Activated gamma-delta T cell treated with Interleukin-2 at 50 U/mL for 16 hours (primary cell): ENCODE results near the gene ZNF750.

ENCODE experiments used
- DNase-seq: peaks from one replicate; pipeline ENCODE4 v3.0.0-alpha.2; 2020

Gene ZNF750

DNA sequence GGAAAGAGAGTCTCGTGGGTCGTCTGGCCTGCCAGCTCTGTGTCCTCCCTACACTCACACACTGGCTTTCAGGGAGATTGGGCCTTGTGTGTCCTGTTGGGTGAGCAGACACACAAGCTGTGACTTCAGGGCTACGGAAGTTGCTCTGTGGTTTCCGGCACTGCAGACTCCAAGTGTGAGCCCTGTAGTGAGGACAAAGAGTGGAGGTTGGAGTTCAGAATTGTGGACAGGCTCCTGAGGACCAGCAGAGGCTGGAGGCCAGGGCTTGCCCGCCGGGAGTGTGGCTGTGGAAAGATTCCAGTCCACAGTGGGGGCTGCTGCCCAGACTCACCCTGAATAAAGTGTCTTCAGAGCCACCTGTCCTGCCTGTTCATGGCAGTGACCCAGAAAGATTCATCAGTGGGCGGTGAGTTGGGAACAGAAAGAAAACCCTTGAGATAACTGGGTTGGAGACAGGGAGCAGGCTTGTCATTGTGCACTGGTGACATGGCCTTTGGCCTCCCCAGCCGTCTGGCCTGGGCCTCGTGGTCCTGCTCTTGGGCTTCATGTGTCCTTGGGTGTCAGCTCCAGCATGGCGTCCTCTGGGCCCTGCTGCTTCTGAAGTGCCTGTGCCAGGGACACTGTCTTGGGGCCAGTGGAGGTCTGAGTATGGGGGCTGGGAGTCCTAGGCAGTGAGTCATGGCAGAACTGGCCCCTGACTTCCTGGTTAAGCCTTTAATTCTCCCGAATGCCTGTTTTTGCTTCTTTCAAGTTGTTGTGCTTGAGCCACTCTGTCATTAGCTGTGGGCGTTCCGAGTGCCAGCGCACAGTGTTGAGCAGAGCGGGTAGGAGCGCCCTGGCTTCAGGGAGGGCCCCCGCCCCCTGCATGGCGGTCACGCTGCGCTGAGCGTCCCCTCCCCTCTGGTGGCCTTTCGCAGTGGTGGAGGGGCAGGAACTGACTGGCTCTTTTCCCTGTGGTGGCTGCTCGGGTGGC, 19.9 kb upstream of the ZNF750 start:
- DNase-seq: peak; percentile 59

- DNase-seq: peak; percentile 32
These were observed 18.7 kb upstream of the ZNF750 start for GRCh38 chr17:82858376-82859126.

DNA sequence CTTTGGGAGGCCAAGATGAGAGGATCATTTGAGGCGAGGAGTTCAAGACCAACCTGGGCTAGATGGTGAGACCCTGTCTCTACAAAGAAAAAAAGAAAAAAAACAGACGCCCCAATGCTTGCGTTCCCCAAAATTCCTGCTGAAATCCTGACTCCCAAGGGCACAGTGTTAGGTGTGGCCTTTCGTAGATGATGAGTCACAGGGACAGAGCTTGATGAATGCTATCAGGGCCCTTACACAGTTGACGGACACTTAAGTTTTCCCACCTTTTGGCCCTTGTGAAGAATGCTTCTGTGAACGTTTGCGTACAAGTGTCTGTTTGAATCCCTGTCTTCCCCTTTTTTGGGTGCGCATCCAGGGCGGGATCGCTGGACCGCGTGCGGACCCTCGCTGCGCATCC, 16.5 kb upstream of the ZNF750 start:
- DNase-seq: no peak

DNA sequence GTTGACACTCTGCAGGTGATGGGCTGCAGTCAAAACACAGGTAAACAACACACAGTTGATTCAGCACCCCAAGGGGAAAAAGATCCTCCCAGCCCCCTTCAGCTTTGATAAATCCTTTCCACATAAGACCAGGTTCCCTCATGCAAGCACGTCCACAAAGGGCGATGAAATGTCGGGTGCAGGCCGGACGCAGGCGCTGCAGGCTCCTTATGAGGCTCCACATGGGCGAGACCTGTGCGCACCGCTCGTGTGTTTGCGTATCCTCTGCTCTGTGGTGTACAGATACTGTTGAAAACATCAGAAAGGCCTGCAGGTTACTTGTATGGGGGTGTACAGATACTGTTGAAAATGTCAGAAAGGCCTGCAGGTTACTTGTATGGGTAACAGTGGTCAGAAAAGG, 14.4 kb upstream of the ZNF750 start:
- no peak for DNase-seq

DNA sequence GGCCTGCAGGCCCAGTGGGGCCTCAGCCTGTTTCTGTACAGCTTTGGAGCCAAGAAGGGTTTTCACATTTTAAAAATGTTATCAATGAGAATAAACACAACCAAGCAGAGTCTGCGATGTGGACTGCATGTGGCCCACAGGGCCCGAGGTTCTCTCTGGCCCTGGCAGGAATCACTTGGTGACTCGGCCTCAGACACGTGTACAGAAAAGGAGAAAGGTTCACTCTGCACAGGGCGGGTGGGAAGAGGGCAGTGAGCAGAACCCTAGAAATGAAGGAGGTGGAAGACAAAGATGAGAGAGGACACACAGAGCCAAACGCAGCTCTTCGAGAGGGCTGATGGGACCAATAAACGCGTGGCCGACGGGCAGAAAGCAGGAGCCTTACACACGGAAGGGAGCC, 11.6 kb upstream of the ZNF750 start:
- no peak for DNase-seq

- no peak for DNase-seq
These were observed 9.5 kb upstream of the ZNF750 start for GRCh38 chr17:82849076-82849945.

- DNase-seq: peak; percentile 43
These were observed 8.3 kb upstream of the ZNF750 start for GRCh38 chr17:82848022-82848592.

DNA sequence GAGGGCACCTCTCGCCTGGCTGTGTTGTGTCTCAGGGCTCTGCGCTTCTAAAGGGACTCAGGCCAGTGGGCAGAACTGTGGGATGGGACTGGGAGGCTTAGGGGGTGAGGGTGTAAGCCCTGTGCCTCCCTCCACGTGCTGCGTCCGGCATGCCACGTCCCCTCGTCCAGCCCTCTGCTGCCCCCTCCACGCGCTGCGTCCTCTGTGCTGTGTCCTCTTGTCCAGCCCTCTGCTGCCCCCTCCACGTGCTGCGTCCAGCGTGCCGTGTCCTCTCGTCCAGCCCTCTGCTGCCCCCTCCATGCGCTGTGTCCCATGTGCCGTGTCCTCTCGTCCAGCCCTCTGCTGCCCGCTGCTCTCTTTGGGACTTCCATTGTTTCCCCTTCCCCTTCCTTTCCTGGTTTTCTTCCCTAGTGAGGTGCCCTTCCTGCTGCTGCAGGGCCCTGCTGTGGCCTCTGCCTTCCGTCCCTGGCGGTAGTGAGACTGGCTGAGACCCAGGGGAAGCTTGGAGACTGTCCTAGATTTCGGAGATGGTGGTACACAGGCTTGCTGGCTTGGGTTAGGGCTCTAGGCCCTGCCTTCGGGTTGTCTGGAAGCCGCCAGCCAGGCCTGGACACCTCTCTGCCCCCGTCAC, 6.4 kb upstream of the ZNF750 start:
- no peak for DNase-seq

DNA sequence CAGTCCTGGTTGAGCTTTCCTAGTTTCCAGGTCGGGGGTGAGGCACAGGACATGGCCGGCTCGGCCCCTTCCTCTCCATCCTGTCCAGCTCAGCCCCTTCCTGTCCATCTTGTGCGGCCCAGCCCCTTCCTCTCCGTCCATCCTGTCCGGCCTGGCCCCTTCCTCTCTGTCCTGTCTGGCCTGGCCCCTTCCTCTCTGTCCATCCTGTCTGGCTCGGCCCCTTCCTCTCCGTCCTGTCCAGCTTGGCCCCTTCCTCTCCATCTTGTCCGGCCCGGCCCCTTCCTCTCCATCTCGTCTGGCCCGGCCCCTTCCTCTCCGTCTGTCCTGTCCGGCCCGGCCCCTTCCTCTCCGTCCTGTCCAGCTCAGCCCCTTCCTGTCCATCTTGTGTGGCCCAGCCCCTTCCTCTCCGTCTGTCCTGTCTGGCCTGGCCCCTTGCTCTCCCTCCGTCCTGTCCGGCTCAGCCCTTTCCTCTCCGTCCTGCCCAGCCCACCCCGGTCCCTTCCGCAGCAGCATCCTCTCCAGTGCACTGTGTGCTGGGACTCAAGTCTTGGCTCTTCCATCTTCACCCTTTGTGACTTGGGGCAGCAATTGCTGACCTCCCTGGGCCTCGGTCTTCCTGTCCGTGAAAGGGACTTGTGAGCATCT, 5.5 kb upstream of the ZNF750 start:
- DNase-seq: no peak

DNA sequence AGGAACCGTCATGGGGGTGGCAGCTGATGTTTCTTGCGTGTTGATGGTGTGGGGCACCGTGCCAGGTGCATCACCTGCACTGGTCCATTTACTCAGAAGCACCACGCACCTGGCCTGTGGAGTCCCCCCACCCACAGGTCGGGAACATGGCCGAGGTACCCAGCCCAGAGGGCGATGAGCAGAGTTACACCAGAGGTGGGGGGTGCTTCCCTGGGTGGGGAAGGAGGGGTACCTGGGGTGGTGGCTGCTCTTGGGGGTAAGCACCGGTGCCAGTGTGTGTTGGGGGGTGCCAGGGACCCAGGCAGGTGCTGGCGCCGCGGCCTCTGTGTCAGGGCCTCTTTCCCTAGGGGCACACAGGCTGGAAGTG, 5.0 kb upstream of the ZNF750 start:
- DNase-seq: no peak

- DNase-seq: no peak
These were observed 4.3 kb upstream of the ZNF750 start for GRCh38 chr17:82843904-82844680.

DNA sequence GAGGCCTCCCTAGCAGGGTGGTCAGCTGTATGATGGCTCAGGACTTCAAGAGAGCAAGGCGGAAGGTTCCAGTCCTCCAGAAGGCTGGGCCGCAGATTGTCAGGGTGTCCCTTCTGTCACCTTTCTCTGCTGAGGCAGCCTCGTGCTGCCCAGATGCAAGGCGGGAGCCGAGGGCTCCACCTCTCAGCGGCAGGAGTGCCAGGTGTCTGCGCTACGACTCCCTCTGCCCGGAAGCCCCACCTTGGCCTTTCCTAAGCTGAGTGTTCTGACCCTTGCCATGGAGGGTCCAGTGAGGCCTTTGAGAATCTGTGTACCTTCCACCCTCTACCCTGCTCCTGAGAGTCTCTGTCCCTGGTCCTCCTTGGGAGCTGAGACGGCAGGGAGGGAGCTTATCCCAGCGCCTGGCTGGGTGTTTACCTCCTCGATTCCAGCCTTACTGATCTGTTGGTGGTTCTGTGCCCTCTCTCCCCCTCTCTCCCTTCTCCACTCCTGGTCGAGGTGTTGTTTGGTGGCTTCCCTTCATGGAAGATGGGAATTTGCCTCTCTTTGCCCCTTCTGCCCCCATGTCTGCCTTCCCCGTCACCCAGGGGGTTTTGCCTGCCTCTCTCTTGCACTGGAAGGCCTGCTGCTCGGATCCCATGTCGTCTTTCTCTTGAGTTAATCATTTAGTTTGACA, 2.2 kb upstream of the ZNF750 start:
- no peak for DNase-seq

- DNase-seq: no peak
These were observed 609 bp upstream of the ZNF750 start for GRCh38 chr17:82840431-82840831.

DNA sequence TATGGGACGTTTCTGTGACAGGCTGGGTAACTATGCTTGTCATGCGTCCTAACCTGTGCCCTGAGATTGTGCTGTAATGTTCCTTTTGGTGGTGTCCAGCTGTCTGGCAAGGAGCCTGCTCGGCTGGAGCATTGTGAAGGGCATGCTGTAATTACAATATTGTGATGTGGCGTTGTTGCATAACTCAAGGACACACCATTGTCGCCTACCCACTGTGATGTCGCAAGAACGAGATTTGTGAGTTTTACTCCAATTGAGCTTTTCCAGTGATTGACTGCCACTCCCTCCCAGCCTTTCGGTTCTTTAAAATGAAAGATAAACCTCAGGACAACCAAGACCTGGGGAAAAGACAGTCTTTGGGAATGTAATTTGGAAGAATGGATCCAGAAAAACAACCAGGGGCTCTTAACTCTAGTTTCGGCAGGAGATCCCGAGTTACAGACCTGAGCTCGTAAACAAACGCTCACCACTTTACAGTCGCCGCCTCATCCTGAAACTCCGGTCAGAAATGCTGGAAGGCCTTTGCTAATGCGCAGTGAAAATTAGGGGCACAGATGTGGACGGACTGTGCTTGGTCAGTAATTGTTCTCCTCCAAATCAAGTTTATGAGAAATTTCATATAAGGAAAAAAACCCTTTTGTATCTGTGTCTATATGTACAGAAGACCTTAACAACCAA, 1.3 kb downstream of the ZNF750 start:
- DNase-seq: no peak

DNA sequence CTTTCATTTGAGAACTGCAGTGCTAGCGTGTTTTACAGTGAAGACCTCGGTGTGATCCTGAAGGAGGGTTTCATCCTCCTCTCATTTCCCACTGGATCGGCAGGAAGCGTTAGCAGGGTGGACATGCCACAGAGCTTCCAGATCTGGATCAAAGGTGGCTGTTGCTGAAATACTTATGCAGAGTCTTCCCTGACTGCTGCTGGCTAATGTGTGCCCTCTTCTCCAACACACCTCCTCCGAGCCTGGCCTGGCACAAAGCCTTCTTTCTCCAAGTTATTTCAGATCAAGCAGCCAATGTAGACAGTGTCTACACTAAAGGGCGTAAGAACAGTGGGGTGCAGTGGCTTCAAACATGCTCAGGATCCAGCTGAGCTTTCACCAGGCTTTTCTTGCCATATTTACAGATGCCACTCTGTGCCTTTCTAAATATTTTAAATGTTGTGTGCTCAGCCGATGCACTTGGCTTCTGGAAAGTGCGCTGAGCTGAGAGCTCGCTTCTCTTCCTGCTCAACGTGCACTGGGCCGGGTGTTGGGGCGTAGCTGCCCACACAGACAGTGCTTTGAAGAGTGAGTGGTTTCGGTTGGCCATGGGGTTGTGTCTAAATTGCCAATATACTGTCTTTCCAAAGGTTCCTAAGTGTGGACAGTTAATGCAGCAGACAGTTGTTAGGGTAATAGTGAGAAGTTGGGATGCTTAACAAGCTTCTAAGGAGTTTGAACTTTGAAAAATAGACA, 2.1 kb downstream of the ZNF750 start:
- DNase-seq: no peak

GRCh38 chr17:82836823-82837357, 2.9 kb downstream of the ZNF750 start:
- DNase-seq: no peak

DNA sequence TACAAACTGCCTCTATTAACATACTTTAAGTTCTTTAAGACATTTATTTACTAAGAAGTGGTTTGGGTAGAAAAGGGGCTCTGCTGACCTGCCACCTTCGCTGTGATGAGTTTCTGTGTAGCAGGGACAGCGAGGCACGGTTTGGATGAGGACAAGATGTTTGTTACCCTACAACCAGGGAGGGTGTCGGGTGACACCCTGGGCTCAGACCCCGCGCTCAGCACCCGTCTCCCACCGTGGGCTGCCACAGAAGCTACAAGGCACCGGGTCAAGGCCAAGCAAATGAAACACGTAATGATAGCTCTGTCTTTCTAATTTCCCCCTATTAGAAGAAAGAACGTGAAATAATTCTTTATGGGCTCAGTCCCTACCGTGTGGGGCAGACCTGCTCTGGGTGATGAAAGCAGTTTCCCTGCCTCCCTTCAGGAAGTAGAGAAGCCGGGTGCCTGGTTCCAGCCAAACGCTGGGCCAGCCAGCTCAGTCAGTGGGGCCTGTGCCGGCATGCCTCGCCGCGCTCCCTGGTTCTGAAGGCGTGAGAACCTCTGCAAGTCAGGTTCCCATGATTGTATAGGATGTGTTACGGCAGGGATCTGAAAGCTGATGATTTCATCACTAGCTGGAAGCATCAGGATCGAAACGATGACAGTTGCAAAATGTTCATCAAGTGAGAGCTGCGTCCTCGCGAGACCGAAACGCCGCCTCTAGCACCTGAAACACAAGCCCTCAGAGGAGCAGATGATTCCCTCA, 3.9 kb downstream of the ZNF750 start:
- DNase-seq: no peak

- no peak for DNase-seq
These were observed 4.7 kb downstream of the ZNF750 start for GRCh38 chr17:82835122-82835521.
